Stimulated activated CD8-positive, alpha-beta memory T cell treated with anti-CD3 and anti-CD28 coated beads, Interleukin-4, amount 100 ng/mL, for 1 hour (primary cell): ENCODE results near the gene MDFIC.

Experiments
- DNase-seq, 2 donors: peaks; one replicate each; pipeline ENCODE4 v3.0.0-alpha.2; 2020; ENCODE audit warnings: low read depth in 2 of 2, low spot score in 1 of 2

Gene MDFIC

GRCh38 chr7:114988755-114989375 lies 67.0 kb downstream of the MDFIC start:
- no peak for DNase-seq

GRCh38 chr7:114989531-114989930 lies 67.6 kb downstream of the MDFIC start:
- DNase-seq = no peak

- no peak for DNase-seq
Measured at GRCh38 chr7:114997487-114998404, 75.9 kb downstream of the MDFIC start.

- DNase-seq = no peak
Measured at GRCh38 chr7:115004121-115004520, 82.2 kb downstream of the MDFIC start.

- no peak for DNase-seq
Measured at GRCh38 chr7:115005251-115005650, 83.4 kb downstream of the MDFIC start.

GRCh38 chr7:115005953-115006352 lies 84.1 kb downstream of the MDFIC start:
- DNase-seq = no peak

GRCh38 chr7:115007751-115008150 lies 85.9 kb downstream of the MDFIC start:
- DNase-seq = no peak

- DNase-seq = no peak
Measured at GRCh38 chr7:115008465-115009114, 86.7 kb downstream of the MDFIC start.

- no peak for DNase-seq
Measured at GRCh38 chr7:115009139-115009538, 87.2 kb downstream of the MDFIC start.

GRCh38 chr7:115009736-115010440 lies 88.0 kb downstream of the MDFIC start:
- DNase-seq = no peak

GRCh38 chr7:115010441-115010820 lies 88.5 kb downstream of the MDFIC start:
- no peak for DNase-seq

GRCh38 chr7:115013886-115014285 lies 92.0 kb downstream of the MDFIC start:
- DNase-seq = no peak

GRCh38 chr7:115014794-115015193 lies 92.9 kb downstream of the MDFIC start:
- DNase-seq = no peak

GRCh38 chr7:115015619-115016018 lies 93.7 kb downstream of the MDFIC start:
- no peak for DNase-seq

GRCh38 chr7:115019882-115020605 lies 98.2 kb downstream of the MDFIC start:
- DNase-seq = no peak

- DNase-seq = no peak
Measured at GRCh38 chr7:115023219-115023618, 101.3 kb downstream of the MDFIC start.

GRCh38 chr7:115024276-115024675 lies 102.4 kb downstream of the MDFIC start:
- DNase-seq = no peak

- no peak for DNase-seq
Measured at GRCh38 chr7:115032715-115033703, 111.1 kb downstream of the MDFIC start.

GRCh38 chr7:115033917-115034459 lies 112.1 kb downstream of the MDFIC start:
- DNase-seq = no peak
